Colon (tissue), 2 donors: ENCODE data around the gene LTBP2.
"Not testable (repeated sequence)": the region's sequence is repeated elsewhere in the genome, so short reads cannot be mapped to it uniquely, and the experiment has no call there.

ENCODE experiments used
- FAIRE-seq: peaks from 2 replicates; lab custom pipeline; 2012; peaks lifted over from hg19 to GRCh38; lab: Jason Lieb, UNC
- donor health status: control.
- donor health status: control.

Gene LTBP2

DNA sequence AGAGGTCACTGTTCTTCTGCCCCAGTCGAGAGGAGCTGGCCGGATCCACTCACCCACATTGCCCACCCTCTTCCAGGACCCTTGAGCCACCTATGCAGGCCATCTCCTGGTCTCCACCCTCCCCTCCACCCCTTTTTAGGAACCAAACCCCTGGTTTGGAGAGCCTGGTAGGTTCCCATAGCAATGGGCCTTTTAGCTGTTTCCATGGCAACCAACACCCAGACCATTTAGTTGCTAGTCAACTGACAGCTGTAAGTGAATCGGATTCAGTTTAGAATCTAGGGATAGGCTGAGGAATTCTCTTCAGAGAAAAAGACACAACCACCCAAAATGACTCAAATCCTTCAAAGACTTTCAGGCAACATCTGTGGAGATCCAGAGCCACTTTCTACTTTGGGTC, 135.4 kb downstream of the LTBP2 start:
- no peak for FAIRE-seq

DNA sequence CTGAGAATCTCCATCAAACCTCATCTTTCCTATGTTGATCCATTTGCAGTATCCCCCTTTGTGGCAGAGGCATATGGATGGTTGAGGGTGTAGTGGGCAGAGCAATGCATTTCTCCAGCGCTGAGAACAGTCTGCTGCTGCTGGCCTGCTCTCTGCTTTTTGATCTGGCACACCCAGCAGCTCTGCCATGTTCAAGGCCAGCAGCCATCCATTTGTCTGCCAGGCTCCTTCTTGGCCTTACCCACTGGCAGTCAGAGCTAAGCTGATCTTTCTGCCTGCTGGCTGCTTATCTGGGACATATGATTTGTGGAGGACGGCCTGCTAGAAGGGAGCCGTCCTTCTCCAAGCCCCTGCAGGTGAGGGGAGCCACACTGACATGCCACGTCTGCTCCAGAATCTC, 135.9 kb downstream of the LTBP2 start:
- FAIRE-seq: no peak

DNA sequence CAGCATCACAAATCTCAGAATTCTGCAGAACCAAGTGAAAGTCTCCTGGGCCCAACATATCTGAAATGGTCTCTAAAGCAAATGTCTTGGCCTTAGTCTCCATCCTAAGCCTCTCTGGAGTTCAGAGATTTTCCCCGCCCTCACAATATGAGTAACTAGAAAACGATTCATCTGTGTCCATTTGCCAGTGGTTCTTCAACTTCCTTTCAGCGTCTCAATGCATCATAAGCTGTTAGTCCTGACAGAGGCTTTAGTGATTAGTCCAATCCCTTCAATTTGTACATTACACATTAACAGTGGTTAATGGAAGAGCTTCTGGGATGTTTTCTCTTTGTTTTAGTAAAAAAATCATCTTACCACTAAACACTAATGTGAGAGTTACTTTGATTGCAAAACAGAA, 136.4 kb downstream of the LTBP2 start:
- no peak for FAIRE-seq

DNA sequence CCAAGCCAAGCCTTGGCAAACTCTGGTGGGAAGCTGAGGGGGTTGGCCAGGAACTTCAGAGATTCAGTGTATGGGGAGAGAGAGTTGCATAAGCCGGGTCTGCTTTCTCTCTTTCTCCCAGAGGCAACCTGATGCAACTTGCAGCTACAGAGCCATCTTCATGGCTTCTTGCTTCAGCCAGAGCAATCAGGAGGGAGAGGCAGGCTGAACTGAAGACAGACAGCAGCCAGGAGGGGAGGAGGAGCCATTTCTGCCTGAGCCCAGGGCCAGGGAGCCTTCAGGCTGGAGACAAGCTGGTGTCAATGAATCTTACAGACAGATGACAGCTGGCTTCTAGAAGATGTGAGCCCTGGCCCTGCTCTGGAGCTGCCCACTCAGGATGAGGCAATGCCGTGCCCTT, 137.7 kb downstream of the LTBP2 start:
- no peak for FAIRE-seq

DNA sequence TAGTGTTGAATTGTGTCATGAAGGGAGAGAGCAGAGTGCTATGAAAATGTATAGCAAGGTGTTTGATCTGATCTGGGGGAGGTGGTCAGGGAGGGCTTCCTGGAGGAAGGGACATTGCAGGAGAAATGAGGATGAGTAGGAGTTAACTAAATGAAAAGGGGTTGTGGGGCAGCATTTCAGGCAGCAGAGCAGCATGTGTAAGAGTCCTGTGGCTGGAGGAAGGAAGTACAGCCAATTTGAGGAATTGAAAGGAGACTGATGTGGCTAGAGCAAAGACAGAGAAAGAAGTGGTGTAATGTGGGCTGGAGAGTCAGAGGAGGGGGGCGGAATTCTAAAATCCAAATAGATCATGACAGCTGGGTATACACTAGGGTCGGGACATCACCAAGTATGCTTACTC, 139.4 kb downstream of the LTBP2 start:
- FAIRE-seq: no peak

DNA sequence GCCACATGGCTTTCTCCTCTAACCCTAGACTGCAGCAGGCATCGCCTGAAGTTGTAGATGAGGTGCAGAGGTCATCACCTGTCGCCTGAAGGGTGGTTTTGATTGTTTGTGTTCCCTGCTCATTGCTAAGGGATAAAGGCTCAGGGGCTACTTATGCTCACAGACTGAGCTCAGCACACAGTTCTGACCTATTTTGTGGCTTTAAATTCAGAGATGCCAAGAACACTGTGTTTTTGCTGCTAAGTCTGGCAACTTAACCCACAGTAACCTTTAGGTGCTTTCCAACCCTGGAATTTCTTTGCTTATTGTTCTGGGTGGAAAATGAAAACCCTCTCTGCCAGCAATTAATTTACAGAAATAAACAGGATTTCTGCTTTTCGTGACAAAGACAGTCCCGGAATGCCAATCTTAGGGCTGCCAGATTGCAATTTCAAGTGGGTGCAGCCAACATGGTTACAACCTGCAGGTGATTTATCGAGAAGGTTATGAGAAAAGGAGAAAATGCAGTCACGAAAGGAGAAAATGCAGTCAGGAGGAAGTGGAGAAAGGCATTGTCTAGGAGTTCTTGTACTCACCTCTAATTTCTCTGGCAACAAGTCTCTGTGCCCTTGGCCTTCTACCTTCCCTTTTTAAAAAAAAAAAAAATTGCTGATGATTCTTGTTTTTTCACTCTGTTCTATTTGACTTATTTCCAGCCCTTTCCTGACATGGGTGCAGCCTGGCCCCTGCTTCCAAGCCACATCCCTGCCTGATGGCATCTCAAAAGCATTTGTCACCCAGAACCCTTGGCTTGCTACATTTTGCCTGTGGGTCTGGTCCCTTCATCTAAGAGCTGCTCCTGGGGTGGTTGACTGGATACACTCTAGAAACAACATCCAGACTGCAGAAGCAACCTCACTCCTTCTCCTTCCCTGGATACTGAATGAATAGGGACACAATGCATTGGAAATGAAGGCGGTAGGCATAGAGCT, 142.2 kb downstream of the LTBP2 start:
- no peak for FAIRE-seq

DNA sequence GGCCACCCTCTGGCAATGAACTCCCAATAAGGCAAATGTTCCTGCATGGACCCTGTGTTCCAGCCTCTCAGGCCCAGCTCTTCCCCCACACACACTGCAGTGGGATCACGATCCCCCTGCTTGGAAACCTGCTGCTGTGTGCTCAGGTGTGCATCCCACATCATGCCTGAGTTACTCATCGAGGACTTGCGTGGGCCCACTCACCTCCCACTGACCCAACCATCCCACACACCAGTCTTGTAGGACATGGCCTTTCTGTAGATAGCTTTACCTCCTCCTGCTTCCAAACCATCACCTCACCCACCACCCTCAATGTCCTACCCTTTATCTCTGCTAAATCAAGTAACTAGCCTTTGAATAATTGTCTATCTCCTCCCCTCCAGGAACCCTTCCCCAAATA, 143.5 kb downstream of the LTBP2 start:
- no peak for FAIRE-seq

DNA sequence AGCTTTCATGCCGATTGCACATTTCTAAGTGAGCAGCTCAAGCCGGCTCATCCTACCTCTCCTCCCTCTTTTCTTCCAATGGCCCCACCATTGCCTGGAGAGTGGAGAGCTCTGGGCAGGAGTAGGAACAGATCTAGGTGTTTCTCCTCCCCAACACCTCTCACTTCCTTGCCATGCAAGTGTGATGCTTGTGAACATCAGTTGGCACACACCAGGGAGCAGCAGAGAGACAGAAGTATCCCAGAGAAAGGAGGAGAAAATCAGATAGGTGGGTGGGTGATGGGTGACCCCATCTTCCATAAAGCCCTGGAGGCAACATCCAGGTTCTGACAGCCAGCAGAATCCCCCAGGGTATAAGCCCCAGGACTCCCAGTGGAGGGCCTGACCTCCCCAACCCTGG, 146.7 kb downstream of the LTBP2 start:
- no peak for FAIRE-seq

DNA sequence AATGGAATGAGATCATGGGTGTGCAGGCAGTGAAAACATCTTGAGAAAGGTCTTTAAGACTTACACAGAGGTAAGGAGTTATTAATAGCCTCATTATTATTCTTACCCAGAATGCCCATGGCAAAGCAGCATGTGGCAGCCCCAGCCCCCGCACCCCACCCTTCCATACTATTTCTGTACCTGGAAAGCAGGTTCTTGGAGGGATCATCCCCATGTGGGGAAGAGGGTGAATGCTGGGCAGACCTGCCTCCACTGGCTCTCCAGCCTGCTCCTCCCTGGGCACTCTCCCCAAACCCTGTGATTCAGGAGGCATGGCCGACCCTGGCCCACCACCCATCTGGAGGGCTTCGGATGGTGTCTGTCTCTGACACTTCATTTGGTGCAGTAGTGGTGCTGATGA, 147.3 kb downstream of the LTBP2 start:
- FAIRE-seq: no peak

DNA sequence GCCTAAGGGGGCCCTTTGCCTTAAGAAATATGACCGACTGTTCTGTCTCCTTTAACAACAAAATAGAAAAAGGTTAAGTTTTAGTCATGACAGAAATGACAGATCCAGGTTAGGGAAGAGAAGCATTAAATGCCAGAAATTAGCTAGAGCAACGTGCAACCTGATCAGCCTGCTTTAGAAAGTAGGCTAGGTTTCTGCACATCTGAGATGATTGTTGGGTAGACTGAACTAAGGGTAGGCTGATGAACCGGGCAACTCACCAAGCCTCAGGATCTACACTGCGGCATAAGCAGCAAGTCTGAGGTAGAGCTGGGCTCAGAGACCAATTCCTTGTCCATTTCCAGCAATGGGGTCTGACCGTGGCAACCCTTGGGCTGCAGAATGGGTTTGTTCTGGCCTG, 148.3 kb downstream of the LTBP2 start:
- FAIRE-seq: no peak

DNA sequence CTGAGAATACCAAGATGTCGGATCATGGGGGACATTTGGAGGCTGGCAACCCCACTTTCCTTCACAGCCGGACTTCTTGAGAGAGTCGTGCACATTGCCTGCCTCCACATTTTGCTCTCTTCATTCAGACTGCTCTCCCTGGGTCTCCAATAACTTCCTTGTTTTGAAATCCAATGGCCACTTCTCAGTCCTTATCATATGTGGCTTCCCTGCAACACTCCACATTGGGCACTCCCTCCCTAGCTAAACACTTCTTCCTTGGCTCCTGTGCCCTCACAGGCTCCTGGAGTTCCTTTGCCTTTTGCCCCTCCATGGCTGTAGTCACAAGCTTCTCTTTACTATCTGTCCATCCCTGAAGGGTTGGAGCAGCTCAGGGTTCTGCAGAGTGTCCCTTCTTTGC, 149.0 kb downstream of the LTBP2 start:
- no peak for FAIRE-seq

DNA sequence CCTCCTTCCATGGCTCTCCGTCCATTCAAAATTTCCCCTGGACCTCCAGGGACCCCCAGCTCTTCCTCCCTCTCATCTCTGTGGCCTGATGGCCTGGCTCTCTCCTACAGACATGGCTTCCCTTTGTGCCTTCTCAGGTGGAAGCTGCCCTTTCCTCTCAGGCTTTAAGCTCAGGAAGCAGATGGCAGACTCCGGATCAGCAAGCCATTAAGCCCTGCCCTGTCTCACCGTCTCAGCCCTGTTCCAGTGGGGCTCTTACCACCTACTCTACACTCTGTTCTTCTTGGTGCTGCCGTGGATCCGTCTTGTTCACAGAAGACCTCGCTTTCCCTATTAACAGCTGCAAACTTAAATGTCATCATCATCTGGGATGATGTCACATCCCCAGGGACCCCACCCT, 152.1 kb downstream of the LTBP2 start:
- FAIRE-seq: no peak

DNA sequence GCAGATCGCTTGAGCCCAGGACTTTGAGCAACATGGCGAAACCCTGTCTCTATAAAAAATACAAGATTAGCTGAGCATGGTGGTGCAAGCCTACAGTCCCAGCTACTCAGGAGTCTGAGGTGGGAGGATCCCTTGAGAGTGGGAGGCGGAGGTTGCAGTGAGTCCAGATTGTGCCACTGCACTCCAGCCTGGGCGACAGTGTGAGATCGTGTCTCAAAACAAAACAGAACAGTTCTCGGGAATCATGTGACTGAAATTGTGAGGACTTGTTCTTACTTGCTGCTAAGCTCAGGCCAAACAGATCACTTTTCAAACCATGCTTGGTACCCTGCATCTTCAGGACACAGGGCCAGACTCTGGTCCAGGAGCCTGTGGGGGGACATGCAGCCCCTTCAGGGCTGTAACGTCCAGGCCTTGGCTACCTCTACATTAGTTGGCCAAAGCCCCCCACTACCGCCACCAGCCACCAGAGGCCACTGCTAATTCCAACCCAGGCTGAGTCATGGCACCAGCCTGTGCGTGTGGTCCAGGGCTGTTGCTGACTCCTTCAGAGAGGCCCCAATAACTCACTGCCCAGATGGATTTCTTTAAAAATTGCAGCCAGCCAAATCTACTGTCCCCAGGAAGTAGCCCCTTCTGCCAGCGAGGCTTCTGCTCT, 152.6 kb downstream of the LTBP2 start:
- no peak for FAIRE-seq

DNA sequence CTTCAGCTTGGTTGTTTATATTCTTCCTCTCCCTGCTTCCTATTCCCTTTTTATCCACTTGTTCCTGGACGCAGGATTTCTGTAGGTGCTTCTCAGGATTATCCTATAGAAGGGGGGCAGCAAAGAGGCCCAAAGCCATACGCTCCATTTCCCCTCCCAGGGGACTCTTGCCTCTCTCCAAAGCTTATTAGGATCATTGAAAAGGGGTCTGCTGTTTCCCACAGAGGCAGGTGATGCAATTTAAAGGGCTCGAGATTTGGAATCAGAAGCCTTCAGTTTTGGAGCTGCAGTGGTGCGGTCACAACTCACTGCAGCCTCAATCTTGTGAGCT, 154.5 kb downstream of the LTBP2 start:
- no peak for FAIRE-seq

DNA sequence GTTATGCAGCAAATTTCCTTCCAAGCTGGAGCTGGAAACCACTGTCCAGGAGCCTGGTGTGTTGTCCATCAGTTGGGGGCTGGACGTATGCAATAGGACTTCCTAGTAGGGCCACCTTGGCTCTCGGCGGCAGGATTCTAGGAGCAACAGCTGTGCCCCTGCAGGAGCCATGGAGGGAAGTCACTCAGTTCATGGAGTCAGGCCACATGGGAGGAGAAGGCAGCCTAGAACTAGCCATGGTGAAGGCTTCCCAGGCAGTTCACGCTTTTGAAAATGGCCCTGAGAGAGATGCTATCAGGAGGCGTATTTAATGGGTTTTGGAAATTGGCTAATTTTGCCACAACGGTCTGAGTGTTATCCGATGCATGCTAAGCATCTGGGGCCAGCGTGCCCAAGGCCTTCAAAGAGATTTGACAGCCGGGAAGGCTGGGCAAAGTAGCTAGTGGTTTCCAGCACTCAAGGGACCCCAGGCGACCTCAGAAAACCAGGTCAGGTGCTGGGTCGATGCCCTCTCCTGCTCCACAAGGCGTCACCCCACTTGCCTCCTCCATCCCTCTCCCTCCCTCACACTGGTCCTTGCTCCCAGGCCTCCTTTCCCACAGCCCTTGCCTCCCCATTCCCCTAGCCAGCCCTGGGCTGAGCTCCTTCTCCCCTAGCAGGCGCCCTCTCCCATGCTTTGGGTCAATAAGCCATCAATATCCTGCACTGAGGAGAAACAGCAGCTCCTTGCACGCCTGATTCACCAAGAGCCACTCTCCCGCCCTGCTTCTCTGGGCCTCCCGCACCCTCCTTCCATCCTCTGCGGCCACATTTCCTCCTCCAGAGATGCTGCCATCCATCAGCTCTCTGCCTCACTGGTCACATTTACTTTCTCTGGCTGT, 155.1 kb downstream of the LTBP2 start:
- FAIRE-seq: no peak

DNA sequence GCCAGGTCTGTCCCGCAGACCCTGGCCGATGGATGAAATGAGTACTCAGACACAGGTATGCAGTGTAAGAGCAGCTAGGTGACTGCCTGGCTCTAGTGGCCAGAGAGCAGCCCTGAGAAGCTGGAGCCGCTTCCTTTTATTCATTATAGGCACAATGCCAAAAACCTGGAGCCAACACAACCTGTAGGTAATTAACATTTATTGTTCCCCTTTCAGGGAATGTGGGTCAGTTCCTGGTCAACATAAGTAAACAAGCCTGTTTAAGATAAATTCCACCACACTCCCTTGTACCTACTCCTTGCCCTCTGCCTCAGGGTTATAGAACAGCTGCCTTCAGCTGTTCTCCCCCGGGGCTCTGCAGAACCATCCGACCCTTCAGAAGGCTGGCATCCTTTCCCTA, 157.6 kb downstream of the LTBP2 start:
- FAIRE-seq: not testable (repeated sequence)
